Stimulated activated CD8-positive, alpha-beta memory T cell treated with anti-CD3 and anti-CD28 coated beads, Interleukin-2, amount 100 ng/mL, for 48 hours (primary cell): ENCODE measurements around the gene G2E3.
"Not testable (repeated sequence)": the region's sequence is repeated elsewhere in the genome, so short reads cannot be mapped to it uniquely, and the experiment has no call there.

Experiments used
- DNase-seq, 2 donors: peaks; one replicate each; pipeline ENCODE4 v3.0.0-alpha.2; 2020; ENCODE audit warnings: low read depth in 2 of 2

G2E3 gene

DNA sequence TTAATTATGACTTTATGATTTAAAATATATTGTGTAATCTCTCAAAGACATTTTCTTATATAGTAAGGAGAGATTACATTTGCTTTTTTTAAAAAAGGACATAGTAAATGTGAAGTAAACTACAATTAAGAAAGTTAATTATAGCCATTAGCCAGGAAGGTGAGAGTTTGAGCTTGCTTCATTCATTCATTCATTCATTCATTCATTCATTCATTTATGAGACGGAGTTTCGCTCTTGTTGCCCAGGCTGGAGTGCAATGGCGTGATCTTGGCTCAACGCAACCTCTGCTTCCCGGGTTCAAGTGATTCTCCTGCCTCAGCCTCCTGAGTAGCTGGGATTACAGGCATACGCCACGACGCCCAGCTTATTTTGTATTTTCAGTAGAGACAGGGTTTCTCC lies 45.7 kb downstream of the G2E3 start:
- DNase-seq: not testable (repeated sequence)

DNA sequence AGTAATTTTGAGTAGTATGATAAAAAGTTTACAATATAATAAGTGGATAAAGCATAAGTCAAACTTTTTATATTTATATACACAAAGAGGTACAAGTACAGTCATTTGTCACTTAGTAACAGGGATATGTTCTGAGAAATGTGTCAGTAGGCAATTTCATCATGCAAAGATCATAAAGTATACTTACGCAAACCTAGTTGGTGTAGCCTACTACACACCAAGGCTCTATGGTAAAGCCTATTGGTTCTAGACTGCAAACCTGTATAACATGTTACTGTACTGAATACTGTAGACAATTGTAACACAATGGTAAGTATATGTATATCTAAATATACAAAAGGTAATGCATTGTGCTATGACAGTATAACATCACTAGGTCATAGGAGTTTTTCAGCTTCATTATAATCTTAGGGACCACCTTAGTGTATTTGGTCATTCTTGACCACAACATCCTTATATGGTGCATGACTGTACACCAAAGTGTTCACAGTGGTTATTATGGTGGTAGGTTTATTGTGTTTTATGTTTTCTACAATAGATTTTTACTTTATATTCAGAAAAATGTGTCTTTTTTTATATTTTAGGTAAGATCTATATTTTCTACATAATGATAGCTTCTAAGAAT lies 48.3 kb downstream of the G2E3 start:
- DNase-seq: no peak

DNA sequence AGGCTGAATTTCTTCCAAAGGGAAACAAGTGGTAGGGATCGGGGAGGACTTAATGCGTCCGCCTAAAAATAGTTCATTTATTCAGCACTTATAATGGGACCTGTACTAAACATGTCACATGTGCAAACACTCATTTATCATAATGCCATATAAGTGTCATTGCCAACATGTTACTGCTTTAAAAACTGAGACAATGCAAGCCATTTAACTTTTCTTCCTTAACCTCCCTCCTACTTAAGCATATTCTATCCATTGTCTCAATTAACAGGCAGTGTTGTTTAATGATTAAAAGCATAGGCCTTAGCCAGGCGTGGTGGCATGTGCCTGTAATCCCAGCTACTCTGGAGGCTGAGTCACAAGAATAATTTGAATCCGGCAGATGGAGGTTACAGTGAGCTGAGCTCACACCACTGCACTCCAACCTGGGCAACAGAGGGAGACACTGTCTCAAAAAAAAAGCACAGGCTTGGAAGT lies 49.6 kb downstream of the G2E3 start:
- no peak for DNase-seq

DNA sequence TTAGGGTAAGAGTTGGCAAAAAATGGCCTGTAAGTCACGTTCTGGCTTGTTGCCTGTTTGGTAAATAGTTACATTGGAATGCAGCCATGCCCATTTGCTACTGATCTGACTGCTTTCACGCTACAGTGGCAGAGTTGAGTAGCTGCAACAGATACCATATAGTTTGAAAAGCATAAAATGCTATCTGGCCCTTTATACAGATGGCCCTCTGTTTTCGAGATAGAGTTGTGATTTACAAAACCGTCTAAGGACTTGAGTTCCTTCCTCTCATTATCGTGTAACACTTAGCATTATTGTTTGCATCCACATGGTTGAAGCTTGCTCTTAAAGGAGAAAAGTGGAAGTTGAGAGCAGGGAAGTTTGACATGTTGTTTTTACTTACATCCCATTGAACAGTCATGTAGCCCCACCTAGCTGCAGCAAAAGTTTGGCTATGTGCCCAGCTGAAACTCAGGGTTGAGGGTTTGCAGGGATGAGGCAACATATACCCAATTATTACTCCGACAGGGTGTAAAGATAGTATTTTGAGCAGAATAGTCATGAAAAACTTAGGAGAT lies 51.9 kb downstream of the G2E3 start:
- DNase-seq: no peak

DNA sequence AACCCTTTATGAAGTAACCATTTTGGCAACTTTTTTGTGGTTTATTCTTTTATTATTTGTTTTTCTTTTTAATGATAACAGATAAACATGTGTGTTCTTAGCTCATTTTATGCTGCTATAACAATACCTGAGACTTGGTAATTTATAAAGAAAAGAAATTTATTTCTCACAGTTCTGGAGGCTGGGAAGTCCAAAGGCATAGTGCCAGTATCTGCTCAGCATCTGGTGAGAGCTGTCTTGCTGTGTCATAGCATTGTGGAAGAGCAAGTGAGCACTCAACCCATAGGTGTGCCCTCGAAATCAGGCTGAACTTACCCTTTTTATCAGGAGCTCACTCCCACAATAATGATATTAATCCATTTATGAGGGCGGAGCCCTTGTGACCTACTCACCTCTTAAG lies 55.2 kb downstream of the G2E3 start:
- DNase-seq: no peak

DNA sequence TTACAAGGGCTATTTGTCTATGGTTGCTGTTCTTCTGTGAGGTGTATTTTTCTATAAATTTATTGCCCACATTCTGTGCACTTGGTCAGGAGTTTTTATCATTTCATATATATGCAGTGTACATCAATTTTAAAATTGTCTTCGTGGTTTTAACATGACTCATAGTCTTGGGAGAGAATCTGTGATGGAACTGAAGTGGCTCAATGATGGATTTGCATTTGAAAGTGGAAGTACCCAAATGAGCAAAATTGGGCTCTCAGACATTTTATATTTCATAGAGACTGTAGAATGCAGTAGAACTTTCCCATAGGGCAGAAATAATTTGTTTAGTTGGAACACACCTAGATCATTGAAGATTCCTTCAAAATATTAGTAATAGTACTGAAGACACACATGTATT lies 61.2 kb downstream of the G2E3 start:
- DNase-seq: no peak

DNA sequence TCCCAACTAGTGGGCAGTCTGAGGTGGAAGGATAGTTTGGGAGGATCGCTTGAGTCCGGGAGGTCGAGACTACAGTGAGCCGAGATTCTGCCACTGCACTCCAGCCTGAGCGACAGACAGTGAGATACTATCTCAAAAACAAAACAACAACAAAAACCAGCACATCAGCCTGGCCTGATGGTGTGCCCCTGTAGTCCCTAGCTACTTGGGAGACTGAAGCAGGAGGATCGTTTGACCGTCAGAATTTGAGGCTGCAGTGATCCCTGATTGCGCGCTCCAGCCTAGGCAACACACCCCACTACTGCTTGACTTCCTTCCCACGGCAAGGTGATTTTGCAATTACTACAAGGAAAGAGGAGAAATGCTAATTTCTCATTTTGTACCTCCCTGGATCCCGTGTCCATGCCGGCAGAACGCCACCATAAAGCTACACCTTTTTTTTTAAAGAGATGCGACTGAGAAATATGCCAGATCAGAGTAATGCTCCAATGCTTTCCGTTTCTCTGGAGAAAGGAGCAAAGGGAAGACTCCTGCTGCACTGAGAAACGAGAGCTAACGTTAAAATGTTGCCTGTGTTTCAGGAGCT lies 62.5 kb downstream of the G2E3 start:
- DNase-seq: no peak

DNA sequence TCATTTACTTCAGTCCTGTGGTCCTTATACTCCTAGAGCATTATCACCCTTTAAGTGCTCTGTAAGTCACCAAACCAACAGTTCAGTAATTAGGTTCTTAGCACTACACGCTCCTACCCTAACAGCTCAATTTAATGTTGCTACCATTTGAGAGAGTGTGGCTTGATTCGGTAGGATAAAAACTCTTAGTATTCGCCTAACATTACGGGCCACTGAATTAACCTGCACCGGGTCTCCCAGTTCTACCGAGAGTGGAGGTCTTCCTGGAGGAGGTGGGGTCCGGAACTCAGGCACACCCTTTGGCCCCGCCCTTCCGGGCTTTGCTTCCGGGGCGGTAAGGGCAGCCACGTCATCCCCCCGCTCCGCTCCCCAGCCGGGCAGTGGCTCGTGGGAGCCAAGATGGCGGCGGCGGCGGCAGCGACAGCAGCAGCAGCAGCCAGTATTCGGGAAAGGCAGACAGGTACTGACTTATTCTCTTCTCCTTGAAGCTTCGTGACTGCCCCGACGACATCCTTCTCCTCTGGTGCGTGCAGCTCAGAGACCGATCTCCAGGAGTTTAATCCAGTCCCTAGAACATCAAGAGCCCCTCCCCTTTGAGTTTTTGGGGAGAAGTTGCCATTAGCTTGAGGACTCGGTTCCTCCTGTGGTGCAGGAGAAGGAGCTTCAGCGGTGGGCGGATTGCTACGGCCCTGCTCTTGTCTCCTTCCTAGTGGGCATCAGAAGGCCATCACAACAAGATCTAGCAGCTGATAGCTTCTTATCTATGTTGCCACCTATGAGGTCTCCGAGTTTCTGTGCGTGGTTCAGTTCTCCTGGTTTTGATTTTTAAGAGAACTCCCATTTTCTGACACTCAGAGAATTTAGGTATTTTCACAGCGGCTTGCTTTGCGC lies 63.2 kb downstream of the G2E3 start, which contains the start of gene SCFD1:
SCFD1 (plus strand) TSS at position 380 of the 891 bp plus-strand sequence; CDS start at position 400, 20 bp downstream.
- DNase-seq: peak; percentile 89 to 91

DNA sequence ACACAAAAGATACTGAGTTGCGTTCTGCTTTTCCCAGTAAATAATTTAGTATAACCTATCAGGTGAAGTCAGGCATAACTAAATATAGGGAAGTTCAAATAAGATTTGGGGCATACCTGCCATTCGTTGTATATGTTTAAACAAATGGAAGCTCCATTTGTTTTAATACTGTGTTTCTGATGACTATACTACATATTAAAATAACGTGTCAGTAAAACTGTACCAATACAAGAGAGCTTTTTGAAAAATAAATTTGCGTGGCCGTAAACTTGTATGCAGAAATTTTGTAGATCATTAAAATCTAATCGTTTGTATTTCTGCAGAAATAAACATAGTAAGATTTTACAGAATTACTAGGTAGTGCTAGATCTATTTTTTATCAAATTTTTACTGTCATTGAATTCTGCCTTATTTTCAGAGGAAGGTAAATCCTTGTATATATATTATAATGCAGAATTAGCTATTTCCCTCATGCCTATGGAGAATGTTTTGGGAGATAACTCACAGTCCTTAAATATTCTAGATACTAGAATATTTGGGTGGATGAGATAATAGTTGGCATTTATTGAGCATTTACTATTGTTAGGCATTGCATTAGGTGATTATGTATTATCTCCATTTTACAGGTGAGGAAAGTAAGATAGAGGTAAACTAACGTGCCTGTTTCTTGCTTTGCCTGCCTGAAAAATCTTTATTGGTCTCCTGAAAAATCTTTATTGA lies 64.6 kb downstream of the G2E3 start:
- no peak for DNase-seq

DNA sequence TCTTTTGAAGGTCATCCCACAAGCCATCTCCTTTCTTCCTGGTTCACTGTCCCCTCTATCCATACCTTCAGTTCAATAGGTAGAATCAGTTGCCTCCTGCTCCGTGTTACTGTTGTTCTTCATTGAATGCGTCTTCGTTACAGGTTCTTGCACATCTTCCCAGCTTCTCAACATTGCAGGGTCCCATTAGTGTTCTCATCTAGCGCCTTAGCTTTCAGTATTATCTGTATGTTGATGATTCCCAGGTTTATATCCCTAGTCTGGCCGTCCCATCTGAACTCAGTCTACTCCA lies 65.1 kb downstream of the G2E3 start:
- DNase-seq: no peak

DNA sequence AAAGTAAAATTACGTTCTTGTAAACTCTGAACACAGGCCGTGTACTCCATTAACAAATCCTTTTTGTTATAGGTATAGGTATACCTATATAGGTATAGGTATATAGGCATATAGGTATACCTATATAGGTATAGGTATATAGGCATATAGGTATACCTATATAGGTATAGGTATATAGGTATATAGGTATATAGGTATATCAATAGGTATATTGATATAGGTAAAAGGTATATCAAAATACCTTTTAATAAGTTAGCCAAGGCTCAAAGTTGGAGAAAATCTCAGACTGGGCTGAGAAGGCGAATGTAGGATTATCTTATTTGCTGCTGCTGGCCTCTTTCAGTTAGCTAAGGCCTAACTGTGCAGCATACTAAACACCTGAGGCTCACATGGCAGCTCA lies 66.6 kb downstream of the G2E3 start:
- DNase-seq: no peak

DNA sequence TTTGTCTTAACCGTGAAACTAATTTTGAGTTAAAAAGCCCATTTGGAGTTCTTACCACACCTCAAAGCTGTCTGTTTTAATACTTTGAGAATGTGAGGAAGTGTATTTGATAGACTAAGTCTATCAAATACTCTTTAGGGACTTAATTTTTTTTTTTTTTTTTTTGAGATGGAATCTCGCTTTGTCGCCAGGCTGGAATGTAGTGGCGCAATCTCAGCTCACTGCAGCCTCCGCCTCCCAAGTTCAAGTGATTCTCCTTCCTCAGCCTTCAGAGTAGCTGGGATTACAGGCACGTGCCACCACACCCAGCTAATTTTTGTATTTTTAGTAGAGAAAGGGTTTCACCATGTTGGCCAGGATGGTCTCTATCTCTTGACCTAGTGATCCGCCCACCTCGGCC lies 70.5 kb downstream of the G2E3 start:
- not testable (repeated sequence) for DNase-seq

DNA sequence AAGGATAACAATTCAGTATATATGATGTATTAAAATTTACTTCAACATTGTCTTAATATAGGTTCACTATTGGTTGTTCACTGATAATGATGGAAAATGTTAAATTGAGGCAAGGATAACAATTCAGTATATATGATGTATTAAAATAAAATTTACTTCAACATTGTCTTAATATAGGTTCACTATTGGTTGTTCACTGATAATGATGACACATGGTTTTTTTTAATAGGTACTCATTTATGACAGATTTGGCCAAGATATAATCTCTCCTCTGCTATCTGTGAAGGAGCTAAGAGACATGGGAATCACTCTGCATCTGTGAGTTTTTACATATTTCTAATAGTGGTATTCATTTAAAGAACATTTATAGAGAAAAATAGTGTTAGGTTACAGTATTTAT lies 71.3 kb downstream of the G2E3 start:
- DNase-seq: no peak

DNA sequence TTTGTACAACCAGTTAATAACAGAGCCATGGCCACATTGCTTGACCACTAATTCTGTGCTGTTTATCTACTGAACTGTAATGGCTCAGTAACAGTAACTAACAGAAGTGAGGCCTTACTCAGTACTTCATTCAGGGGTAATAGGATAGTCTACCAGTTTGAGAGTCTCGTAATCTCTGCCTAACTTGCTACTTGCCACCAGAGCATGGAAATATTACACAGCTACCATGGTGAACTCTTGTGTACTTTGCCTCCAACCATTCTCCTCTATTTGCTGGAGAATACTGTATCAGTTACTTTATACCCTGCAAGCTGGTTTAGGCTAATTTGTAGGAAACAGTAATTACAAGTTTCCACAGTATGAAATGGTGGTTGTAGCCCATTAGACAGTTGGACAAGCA lies 73.8 kb downstream of the G2E3 start:
- DNase-seq: no peak

DNA sequence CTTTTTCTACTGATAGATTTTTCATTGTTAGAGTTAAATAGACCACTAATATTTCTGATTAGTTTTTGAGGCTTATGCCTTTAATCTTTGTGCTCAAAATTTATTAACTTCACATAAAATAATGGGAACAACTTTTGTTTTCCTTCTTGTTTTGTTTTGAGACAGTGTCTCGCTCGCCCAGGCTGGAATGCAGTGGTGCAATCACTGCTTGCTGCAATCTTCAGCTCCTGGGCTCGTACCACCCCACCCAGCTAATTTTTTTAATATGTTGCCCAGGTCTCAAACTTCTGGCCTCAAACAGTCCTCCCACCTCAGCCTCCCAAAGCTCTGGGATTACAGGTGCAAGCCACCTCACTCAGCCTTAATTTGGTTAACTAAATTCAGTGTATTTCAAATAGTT lies 80.0 kb downstream of the G2E3 start:
- DNase-seq: no peak

DNA sequence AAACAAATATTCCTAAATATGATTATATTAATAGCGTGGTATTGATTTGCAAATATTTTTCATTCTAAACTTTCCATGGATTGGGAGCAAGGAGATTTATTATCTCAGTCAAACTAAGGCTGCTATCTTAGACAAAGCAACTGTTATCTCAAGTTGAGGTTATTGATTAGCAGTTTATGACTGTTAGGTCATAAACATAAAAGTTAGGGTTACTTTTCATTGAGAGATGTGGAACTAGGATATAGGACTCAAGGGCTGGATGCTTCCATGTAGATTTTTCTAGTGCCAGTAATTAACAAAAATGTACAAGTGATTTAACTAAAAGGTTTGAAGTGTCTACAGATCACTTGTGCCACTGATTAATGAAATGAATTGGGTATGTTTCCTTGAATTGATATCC lies 82.2 kb downstream of the G2E3 start:
- no peak for DNase-seq

DNA sequence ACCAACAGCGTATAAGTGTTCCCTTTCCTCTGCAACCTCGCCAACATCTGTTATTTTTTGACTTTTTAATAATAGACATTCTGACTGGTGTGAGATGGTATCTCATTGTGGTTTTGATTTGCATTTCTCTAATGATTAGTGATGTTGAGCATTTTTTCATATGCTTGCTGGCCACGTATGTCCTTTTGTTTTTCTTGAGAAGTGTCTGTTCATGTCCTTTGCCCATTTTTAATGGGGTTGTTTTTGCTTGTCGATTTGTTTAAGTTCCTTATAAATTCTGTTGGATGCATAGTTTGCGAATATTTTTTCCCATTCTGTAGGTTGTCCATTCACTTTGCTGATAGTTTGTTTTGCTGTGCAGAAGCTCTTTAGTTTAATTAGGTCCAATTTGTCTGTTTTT lies 85.5 kb downstream of the G2E3 start:
- not testable (repeated sequence) for DNase-seq

DNA sequence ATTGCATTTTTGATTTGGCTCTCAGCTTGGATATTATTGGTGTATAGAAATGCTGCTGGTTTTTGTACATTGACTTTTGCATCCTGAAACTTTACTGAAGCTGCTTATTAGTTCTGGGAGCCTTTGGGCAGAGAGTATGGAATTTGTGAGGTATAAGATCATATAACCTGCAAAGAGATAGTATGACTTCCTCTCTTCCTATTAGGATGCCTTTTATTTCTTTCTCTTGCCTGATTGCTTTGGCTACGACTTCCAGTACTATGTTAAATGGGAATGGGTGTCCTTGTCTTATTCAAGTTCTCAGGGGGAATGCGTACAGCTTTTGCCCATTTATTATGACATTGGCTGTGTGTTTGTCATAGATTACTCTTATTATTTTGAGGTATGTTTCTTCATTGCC lies 86.6 kb downstream of the G2E3 start:
- no peak for DNase-seq

DNA sequence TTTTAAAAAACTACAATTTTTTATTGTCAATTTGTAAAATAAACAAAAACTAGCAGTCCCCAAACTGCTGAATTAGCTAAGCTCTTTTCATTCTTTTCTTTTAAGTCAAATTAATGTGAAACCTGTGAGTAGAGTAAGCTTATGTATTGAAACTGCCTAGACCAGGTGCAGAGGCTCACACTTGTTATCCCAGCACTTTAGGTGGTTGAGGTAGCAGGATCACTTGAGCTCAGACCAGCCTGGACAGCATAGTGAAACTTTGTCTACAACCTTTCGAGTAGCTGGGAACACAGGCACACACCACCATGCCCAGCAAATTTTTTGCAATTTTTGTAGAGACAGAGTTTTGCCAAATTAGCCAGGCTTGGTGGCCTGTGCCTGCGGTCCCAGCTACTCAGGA lies 89.5 kb downstream of the G2E3 start:
- DNase-seq: no peak

DNA sequence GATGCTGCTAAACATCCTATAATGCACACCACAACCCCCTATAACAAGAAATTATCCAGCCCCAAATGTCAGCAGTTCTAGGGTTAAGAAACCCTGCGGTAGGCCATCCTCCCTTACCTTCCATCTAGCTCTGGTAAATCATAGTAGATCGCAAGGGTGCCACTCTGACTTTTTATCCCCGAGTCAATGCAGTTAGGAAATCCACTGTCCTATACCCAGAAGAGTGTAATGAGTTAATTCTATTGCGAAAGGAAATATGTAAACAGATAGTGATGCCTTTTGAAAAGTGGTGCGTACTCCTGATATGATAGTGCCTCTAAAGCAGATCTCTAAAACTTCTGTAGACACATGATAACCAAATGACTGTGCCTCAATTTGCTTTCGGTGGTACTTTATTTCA lies 93.0 kb downstream of the G2E3 start:
- no peak for DNase-seq

DNA sequence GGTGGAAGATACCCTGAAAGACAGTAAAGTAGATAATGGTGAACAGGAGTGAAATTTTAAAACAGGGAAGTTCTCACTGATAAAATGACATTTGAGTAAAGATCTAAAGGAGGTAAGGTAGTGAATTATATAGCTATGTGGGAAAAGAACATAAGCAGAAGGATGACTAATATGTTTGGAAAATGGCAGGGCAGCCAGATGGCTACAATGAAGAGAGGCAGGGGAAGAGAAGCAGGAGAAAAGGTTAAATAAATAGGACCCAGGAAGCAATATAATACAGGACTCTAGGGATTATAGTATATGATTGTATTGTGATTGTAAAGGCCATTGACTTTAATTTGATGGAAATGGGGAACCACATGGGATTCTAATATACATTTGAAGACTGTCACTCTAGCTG lies 96.2 kb downstream of the G2E3 start:
- DNase-seq: no peak

DNA sequence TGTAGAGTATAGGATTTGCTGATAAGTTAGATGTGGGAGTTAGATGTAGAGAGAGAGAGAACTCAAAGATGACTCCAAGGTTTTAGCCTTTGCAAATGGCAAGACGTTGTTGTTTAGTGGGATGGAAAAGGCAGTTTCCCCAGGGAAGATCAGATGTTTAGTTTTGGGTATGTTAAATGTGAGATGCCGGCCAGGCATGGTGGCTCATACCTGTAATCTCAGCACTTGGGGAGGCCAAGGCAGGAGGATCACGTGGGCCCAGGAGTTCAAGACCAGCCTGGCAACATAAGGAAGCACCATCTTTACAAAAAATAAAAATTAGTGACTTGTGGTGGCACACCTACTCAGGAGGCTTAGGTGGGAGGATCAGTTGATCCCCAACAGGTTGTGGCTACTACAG lies 96.7 kb downstream of the G2E3 start:
- DNase-seq: no peak
